ENCODE data around the gene STAT3. TPM values are rescaled to one million over a fixed set of nuclear protein-coding genes. Genes with fewer than 3 reads are reported as not detected.

STAT3 gene
- total and polyA plus RNA-seq, 9 of the 15 experiments (the other 6 are each of a cell fraction or from before 2014, with no cell fraction given): 90.0 to 179 (median 114) TPM

GRCh38 chr17:42288803-42289610 is 99.2 kb downstream of the STAT3 start (continued):
- no peak for TF ChIP-seq CUX1 (CRISPR knock-in tag; IDR thresholded peaks at IDR 0.05)
- no peak for TF ChIP-seq KAT2B (IDR thresholded peaks at IDR 0.05; ENCODE audit: low read depth, low read length)
- TF ChIP-seq FOXO4 (CRISPR knock-in tag; IDR thresholded peaks at IDR 0.05): no peak
- TF ChIP-seq, protein P1, sequence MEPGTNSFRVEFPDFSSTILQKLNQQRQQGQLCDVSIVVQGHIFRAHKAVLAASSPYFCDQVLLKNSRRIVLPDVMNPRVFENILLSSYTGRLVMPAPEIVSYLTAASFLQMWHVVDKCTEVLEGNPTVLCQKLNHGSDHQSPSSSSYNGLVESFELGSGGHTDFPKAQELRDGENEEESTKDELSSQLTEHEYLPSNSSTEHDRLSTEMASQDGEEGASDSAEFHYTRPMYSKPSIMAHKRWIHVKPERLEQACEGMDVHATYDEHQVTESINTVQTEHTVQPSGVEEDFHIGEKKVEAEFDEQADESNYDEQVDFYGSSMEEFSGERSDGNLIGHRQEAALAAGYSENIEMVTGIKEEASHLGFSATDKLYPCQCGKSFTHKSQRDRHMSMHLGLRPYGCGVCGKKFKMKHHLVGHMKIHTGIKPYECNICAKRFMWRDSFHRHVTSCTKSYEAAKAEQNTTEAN (CRISPR knock-in tag; IDR thresholded peaks at IDR 0.05): no peak
- no peak for TF ChIP-seq CREB3 (tag; conservative IDR thresholded peaks at IDR 0.05; ENCODE audit: low read depth)
- TF ChIP-seq NR4A1 (CRISPR knock-in tag; IDR thresholded peaks at IDR 0.05): no peak
- TF ChIP-seq NR4A1 (tag; IDR thresholded peaks at IDR 0.05): no peak
- TF ChIP-seq, protein P2, sequence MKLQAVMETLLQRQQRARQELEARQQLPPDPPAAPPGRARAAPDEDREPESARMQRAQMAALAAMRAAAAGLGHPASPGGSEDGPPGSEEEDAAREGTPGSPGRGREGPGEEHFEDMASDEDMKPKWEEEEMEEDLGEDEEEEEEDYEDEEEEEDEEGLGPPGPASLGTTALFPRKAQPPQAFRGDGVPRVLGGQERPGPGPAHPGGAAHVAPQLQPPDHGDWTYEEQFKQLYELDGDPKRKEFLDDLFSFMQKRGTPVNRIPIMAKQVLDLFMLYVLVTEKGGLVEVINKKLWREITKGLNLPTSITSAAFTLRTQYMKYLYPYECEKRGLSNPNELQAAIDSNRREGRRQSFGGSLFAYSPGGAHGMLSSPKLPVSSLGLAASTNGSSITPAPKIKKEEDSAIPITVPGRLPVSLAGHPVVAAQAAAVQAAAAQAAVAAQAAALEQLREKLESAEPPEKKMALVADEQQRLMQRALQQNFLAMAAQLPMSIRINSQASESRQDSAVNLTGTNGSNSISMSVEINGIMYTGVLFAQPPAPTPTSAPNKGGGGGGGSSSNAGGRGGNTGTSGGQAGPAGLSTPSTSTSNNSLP (IDR thresholded peaks at IDR 0.05; ENCODE audit: borderline replicate concordance, low read depth, low read length): no peak
- TF ChIP-seq ZNF764 (CRISPR knock-in tag; IDR thresholded peaks at IDR 0.05; ENCODE audit: low read depth): no peak
- peak; percentile 23 for TF ChIP-seq SAP30 (IDR thresholded peaks at IDR 0.05; ENCODE audit: borderline replicate concordance, insufficient read depth, low read depth, low read length, poor library complexity, severe bottlenecking)
- TF ChIP-seq ZNF589 (CRISPR knock-in tag; IDR thresholded peaks at IDR 0.05; ENCODE audit: low read depth): peak; percentile 78; the same call in 1 of the 2 replicates
- TF ChIP-seq HDAC3 (IDR thresholded peaks at IDR 0.05; ENCODE audit: borderline replicate concordance, partially characterized antibody): no peak
- no peak for TF ChIP-seq DNMT1 (IDR thresholded peaks at IDR 0.05)
